Smooth muscle cell (in vitro differentiated cells): ENCODE data around the gene CLUH. TPM values are rescaled to one million over a fixed set of nuclear protein-coding genes. Genes with fewer than 3 reads are reported as not detected.
"Not testable (repeated sequence)": the region's sequence is repeated elsewhere in the genome, so short reads cannot be mapped to it uniquely, and the experiment has no call there.

Experiments used
- DNase-seq: peaks from one replicate; lab custom pipeline; 2025; ENCODE audit not compliant: unreplicated experiment; lab: John Stamatoyannopoulos, UW
- H2AFZ ChIP-seq: fragments of 200-600 bp; sonication (generic); 2 replicates; pipeline ENCODE4 v1.6.0; 2016; ENCODE audit warnings: antibody characterized with exemption, low read depth, mild to moderate bottlenecking
- H3F3A ChIP-seq: fragments of 200-600 bp; sonication (generic); 2 replicates; pipeline ENCODE4 v1.6.0; 2017; ENCODE audit warnings: antibody characterized with exemption, low read depth
- H3K27ac ChIP-seq: fragments of 200-600 bp; sonication (generic); 2 replicates; pipeline ENCODE4 v1.5.1; 2016; ENCODE audit warnings: low read depth, mild to moderate bottlenecking
- H3K27me3 ChIP-seq: fragments of 200-600 bp; sonication (generic); 2 replicates; pipeline ENCODE4 v1.6.1; 2016; ENCODE audit warnings: low read depth, mild to moderate bottlenecking
- H3K36me3 ChIP-seq: fragments of 200-600 bp; sonication (generic); 2 replicates; pipeline ENCODE4 v1.5.1; 2016; ENCODE audit warnings: low read depth
- H3K4me1 ChIP-seq: fragments of 200-600 bp; sonication (generic); 2 replicates; pipeline ENCODE4 v1.5.1; 2016; ENCODE audit warnings: low read depth
- H3K4me2 ChIP-seq: fragments of 200-600 bp; sonication (generic); 2 replicates; pipeline ENCODE4 v1.6.0; 2016; ENCODE audit warnings: mild to moderate bottlenecking
- H3K4me3 ChIP-seq: fragments of 200-600 bp; sonication (generic); 2 replicates; pipeline ENCODE4 v1.5.1; 2016; ENCODE audit warnings: mild to moderate bottlenecking
- H3K79me2 ChIP-seq: fragments of 200-600 bp; sonication (generic); 2 replicates; pipeline ENCODE4 v1.6.0; 2016; ENCODE audit warnings: low read depth, mild to moderate bottlenecking
- H3K9ac ChIP-seq: fragments of 200-600 bp; sonication (generic); 2 replicates; pipeline ENCODE4 v1.6.0; 2016; ENCODE audit warnings: low read depth
- H3K9me3 ChIP-seq: fragments of 200-600 bp; sonication (generic); replicated peaks from 2 replicates; pipeline ENCODE4 v1.5.1; 2016; ENCODE audit warnings: low read depth
- H4K20me1 ChIP-seq: fragments of 200-600 bp; sonication (generic); 2 replicates; pipeline ENCODE4 v1.6.0; 2016; ENCODE audit warnings: low read depth
- CTCF ChIP-seq: fragments of 200-600 bp; sonication (generic); IDR thresholded peaks from 2 replicates; pipeline ENCODE4 v1.5.1; 2017; ENCODE audit warnings: borderline replicate concordance, mild to moderate bottlenecking, antibody characterized with exemption; ENCODE audit not compliant: insufficient read depth, poor library complexity, severe bottlenecking
- WGBS: methylation state at CpG from one replicate; pipeline ENCODE4 v1.1.7; 2016; ENCODE audit warnings: low lambda C conversion rate; 5-methylcytosine and 5-hydroxymethylcytosine counted together
- polyA plus RNA-seq: library from polyadenylated mRNA; unstranded; fragments of >200 nt; fragmentation: Nextera tagmentation; extraction: Ambion mirVana; gene quantifications from 2 replicates; pipeline ENCODE4 v1.2.1, GENCODE V29; 2016
- total RNA-seq: library from RNA; depleted of rRNA; stranded (reverse); fragments of >200 nt; gene quantifications from 2 replicates; pipeline ENCODE4 v1.2.3, GENCODE V29; 2014

Gene CLUH
- total and polyA plus RNA-seq, 2 experiments from 2014 or later, result 13.4 to 15.4 TPM

GRCh38 chr17:2672026-2672425, 39.5 kb downstream of the CLUH start:
- Histone ChIP-seq H3K4me2 (no peak overlapping the region), H3K4me3 (no peak overlapping the region), H3K4me1 (no peaks in the 10 kb centered on the region), H4K20me1 (peaks cover 91% of the 10 kb centered on the region), H3K9me3 (no peaks in the 10 kb centered on the region), H3K9ac (no peak overlapping the region), H3K36me3 (peaks cover 37% of the 10 kb centered on the region), H2AFZ (no peak overlapping the region), H3K27me3 (no peaks in the 10 kb centered on the region), H3K79me2 (peaks cover 57% of the 10 kb centered on the region), H3F3A (peaks cover 3% of the 10 kb centered on the region), H3K27ac (no peak overlapping the region)
- no peak for TF ChIP-seq CTCF
- 99% methylated on average over 5 of the region's 5 CpGs for WGBS
- DNase-seq, result no peak

- not testable (repeated sequence) for H3F3A ChIP-seq, H3K9ac ChIP-seq, DNase-seq, H3K36me3 ChIP-seq, H3K4me2 ChIP-seq, H3K4me3 ChIP-seq, H3K9me3 ChIP-seq, H3K4me1 ChIP-seq, H3K27ac ChIP-seq, H2AFZ ChIP-seq, H3K27me3 ChIP-seq
- Histone ChIP-seq H4K20me1 (peaks cover 100% of the 10 kb centered on the region), H3K79me2 (peaks cover 98% of the 10 kb centered on the region)
- 98% methylated on average over 4 of the region's 4 CpGs for WGBS
Measured at GRCh38 chr17:2660410-2660809, 51.2 kb downstream of the CLUH start.

- not testable (repeated sequence) for H3K4me3 ChIP-seq, H3K4me2 ChIP-seq, H3K27me3 ChIP-seq, H3F3A ChIP-seq, H3K27ac ChIP-seq, H3K36me3 ChIP-seq, H2AFZ ChIP-seq, H3K9me3 ChIP-seq, H3K4me1 ChIP-seq, H3K9ac ChIP-seq, DNase-seq
- WGBS, result 86% methylated on average over 6 of the region's 8 CpGs
- Histone ChIP-seq H3K79me2 (peaks cover 98% of the 10 kb centered on the region), H4K20me1 (peaks cover 100% of the 10 kb centered on the region)
Measured at GRCh38 chr17:2659337-2659736, 52.2 kb downstream of the CLUH start.

GRCh38 chr17:2656283-2656682, 55.3 kb downstream of the CLUH start:
- Histone ChIP-seq H3K27ac (no peak overlapping the region), H3K79me2 (peaks cover 98% of the 10 kb centered on the region), H2AFZ (no peak overlapping the region), H3K27me3 (no peaks in the 10 kb centered on the region), H3K4me1 (no peaks in the 10 kb centered on the region), H3K4me2 (no peak overlapping the region), H3K9me3 (no peaks in the 10 kb centered on the region), H4K20me1 (peaks cover 99% of the 10 kb centered on the region), H3K9ac (no peak overlapping the region), H3F3A (no peaks in the 10 kb centered on the region), H3K36me3 (peaks cover 4% of the 10 kb centered on the region), H3K4me3 (no peak overlapping the region)
- no peak for DNase-seq
- TF ChIP-seq CTCF, result no peak
- 0% methylated on average over 1 of the region's 1 CpG for WGBS

GRCh38 chr17:2655546-2655945, 56.0 kb downstream of the CLUH start:
- Histone ChIP-seq H3K27me3 (no peaks in the 10 kb centered on the region), H3K36me3 (peaks cover 4% of the 10 kb centered on the region), H3F3A (peaks cover 6% of the 10 kb centered on the region), H3K4me1 (no peaks in the 10 kb centered on the region), H3K27ac (no peak overlapping the region), H2AFZ (no peak overlapping the region), H3K9me3 (no peaks in the 10 kb centered on the region), H3K9ac (no peak overlapping the region), H3K4me2 (no peak overlapping the region), H4K20me1 (peaks cover 99% of the 10 kb centered on the region), H3K4me3 (no peak overlapping the region), H3K79me2 (peaks cover 98% of the 10 kb centered on the region)
- no peak for DNase-seq
- 82% methylated on average over 7 of the region's 7 CpGs for WGBS
- TF ChIP-seq CTCF, result no peak

- not testable (repeated sequence) for H3K36me3 ChIP-seq, H2AFZ ChIP-seq, H3K4me2 ChIP-seq, H3K4me3 ChIP-seq, H3K9me3 ChIP-seq, H3K27ac ChIP-seq, DNase-seq, H3K4me1 ChIP-seq, H3K9ac ChIP-seq, H3K27me3 ChIP-seq
- Histone ChIP-seq H4K20me1 (peaks cover 99% of the 10 kb centered on the region), H3K79me2 (peaks cover 98% of the 10 kb centered on the region), H3F3A (peaks cover 10% of the 10 kb centered on the region)
- 99% methylated on average over 3 of the region's 3 CpGs for WGBS
Measured at GRCh38 chr17:2652911-2653310, 58.7 kb downstream of the CLUH start.
